BE2C (cell line): ENCODE results near the gene CLSTN2.

ENCODE experiments used
- DNase-seq: peaks from one replicate; pipeline ENCODE4 v3.0.0-alpha.2; 2020
- H3K27me3 ChIP-seq: fragments of 250-450 bp; sonication (Bioruptor Pico); 2 replicates; pipeline ENCODE4 v1.5.1; 2020; ENCODE audit warnings: mild to moderate bottlenecking
- H3K36me3 ChIP-seq: fragments of 250-450 bp; sonication (Bioruptor Pico); 2 replicates; pipeline ENCODE4 v1.5.1; 2020; ENCODE audit warnings: mild to moderate bottlenecking
- H3K4me1 ChIP-seq: fragments of 250-450 bp; sonication (Bioruptor Pico); 2 replicates; pipeline ENCODE4 v1.5.1; 2020
- H3K4me3 ChIP-seq: 2 replicates; pipeline ENCODE4 v1.5.1; 2011; ENCODE audit warnings: low read depth, low read length
- H3K9me3 ChIP-seq: fragments of 250-450 bp; sonication (Bioruptor Pico); 2 replicates; pipeline ENCODE4 v1.5.1; 2020
- TF ChIP-seq, protein P1 (sequence below): IDR thresholded peaks from 2 replicates; pipeline ENCODE4 v1.5.1; 2012; ENCODE audit warnings: mild to moderate bottlenecking, low read depth, low read length

The CLSTN2 gene

DNA sequence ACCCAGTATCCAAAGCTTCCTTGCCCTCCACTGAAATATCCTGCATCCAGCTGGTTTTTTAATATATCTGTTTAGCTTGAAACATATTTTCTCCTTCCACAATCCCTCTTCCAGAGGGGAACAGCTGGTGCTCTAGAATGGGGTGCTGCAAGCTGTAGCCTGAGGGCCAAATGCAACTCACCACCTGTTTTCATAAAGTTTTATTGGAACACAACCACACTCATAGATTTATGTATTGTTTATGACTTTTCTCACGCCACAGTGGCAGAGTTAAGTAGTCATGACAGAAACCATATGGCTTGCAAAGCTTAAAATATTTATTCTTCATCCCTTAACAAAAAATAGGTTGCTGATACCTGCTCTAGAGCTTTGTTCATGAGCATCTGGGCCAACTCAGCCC lies 298.7 kb downstream of the CLSTN2 start:
- no peak overlapping the region for H3K4me3 ChIP-seq
- H3K9me3 ChIP-seq: no peaks in the 10 kb centered on the region
- H3K36me3 ChIP-seq: no peaks in the 10 kb centered on the region
- no peaks in the 10 kb centered on the region for H3K27me3 ChIP-seq
- DNase-seq: no peak
- peaks cover 15% of the 10 kb centered on the region for H3K4me1 ChIP-seq
- TF ChIP-seq, protein P1, sequence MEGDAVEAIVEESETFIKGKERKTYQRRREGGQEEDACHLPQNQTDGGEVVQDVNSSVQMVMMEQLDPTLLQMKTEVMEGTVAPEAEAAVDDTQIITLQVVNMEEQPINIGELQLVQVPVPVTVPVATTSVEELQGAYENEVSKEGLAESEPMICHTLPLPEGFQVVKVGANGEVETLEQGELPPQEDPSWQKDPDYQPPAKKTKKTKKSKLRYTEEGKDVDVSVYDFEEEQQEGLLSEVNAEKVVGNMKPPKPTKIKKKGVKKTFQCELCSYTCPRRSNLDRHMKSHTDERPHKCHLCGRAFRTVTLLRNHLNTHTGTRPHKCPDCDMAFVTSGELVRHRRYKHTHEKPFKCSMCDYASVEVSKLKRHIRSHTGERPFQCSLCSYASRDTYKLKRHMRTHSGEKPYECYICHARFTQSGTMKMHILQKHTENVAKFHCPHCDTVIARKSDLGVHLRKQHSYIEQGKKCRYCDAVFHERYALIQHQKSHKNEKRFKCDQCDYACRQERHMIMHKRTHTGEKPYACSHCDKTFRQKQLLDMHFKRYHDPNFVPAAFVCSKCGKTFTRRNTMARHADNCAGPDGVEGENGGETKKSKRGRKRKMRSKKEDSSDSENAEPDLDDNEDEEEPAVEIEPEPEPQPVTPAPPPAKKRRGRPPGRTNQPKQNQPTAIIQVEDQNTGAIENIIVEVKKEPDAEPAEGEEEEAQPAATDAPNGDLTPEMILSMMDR: no peak

DNA sequence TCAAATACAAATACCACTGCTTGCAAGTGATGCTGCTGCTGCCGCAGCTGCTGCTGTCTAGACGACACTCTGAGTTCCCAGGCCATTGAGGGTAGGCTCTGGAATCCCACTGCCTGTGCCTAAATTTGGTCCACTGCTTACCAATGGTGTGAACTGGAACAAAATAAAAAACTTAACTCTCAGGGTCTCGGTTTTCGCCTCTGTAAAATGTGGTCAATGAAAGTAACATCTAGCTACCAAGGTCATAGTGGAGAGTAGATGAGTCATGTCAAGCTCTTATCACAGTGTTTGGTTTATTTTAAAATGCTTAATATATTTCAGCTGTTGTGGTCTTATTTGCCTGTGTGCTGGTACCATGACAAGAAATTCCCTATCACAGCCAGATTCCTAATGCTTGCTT lies 299.3 kb downstream of the CLSTN2 start:
- TF ChIP-seq, protein P1: no peak
- Histone ChIP-seq H3K36me3 (no peaks in the 10 kb centered on the region), H3K4me3 (no peak overlapping the region), H3K9me3 (no peaks in the 10 kb centered on the region), H3K27me3 (no peaks in the 10 kb centered on the region), H3K4me1 (peaks cover 18% of the 10 kb centered on the region)
- no peak for DNase-seq

DNA sequence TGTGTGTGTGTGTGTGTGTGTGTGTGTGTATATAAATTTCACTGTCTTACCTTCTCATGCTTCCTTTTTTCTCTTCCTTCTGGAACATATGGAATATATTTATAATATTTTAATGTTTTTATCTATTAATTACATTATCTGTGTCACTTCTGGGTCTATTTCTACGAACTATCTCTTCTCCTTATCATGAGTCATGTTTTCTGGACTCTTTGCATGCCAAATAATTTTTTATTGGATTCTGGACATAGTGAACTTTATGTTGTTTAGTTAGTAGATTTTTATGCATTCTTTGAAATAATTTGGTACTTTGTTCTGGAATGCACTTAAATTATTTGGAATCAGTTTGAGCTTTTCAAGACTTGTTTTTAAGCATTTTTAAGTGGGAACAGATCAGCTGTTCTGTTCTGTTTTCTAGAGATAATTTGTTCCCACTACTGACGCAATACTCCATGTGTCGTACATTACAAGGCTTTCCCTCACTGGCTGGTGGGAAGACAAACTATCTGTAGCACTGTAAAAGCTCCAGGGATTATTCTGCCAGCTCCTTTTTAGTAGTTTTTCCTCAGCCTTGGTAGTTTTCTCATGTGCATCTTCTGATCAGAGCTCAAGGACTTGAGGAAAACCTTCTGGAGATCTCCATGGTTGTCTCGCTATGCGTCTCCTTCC lies 302.0 kb downstream of the CLSTN2 start:
- Histone ChIP-seq H3K4me3 (no peak overlapping the region), H3K36me3 (no peaks in the 10 kb centered on the region), H3K9me3 (no peaks in the 10 kb centered on the region), H3K27me3 (no peaks in the 10 kb centered on the region), H3K4me1 (peaks cover 18% of the 10 kb centered on the region)
- TF ChIP-seq, protein P1: no peak
- no peak for DNase-seq

DNA sequence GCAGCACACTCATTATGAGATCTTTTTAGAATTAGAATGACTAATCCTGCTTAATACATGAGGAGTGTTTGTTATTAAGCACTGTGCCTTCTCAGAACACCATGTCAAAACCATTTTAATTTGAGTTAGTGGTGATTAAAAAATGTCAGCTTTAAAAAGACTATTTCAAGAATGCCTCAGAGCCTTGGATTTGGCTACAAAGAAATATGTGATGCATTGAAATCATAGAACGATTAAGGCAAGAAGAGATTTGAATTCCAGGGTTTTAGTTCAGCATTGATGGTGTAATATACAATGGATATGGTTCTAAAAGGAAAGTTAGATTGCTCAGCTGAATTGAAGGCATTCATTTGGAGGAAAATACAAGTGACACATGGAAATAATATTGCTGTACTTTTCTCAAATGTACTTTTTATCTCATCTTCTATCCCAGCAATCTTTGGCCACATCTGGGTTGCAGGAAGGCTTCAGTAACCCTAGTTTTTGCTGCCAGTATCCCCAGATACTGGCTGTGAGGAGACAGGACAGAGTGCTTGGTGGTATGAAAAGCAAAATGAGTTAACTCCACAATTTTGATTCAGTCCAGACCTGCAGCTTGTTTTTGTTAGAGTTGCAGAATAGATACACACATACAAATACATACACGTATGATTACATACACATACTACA lies 303.8 kb downstream of the CLSTN2 start:
- TF ChIP-seq, protein P1: no peak
- H3K4me1 ChIP-seq: peaks cover 18% of the 10 kb centered on the region
- H3K4me3 ChIP-seq: no peak overlapping the region
- H3K27me3 ChIP-seq: no peaks in the 10 kb centered on the region
- H3K36me3 ChIP-seq: no peaks in the 10 kb centered on the region
- H3K9me3 ChIP-seq: no peaks in the 10 kb centered on the region
- no peak for DNase-seq

DNA sequence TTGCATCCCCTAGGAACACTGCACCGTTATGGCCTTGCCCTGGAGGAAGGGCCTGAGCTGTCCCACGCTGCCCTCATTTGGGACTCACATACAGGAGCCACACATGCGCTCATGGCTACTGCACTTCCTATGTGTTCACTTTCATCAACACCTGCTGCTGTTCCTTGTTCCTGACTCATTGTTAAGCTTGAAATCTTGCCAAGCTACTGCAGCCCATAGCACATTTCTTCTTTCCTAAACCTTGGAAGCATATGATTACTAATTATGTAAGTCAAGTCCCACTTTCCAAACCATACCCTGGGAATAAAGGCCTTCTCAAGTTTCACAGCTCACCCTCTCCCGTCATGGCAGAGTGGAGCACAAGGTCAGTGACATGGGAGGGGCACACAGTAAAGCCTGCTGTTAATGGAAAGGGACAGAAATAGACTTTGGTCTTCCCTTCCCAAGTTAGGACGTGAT lies 307.9 kb downstream of the CLSTN2 start:
- Histone ChIP-seq H3K36me3 (no peaks in the 10 kb centered on the region), H3K4me3 (no peak overlapping the region), H3K9me3 (no peaks in the 10 kb centered on the region), H3K27me3 (no peaks in the 10 kb centered on the region), H3K4me1 (peaks cover 5% of the 10 kb centered on the region)
- TF ChIP-seq, protein P1: no peak
- DNase-seq: no peak

DNA sequence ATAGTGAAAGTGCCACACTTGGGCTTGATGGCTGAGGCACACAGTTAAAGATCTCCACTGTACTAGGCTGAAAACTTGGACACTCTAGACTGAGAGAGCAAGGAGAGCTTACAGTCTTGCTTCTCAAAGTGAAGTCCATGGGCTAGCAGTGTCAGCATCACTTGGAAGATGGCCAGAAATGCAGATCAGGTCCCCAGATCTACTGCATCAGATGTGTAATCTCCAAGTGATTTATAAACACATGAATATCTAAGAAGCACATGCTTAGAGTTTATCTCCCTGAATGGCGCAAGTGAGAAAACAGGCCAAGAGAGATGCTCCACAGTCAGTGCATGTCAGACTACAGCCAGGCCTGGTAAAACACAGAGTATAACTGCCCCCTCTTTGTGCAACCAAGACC lies 308.6 kb downstream of the CLSTN2 start:
- no peak for DNase-seq
- no peaks in the 10 kb centered on the region for H3K9me3 ChIP-seq
- H3K4me3 ChIP-seq: no peak overlapping the region
- H3K4me1 ChIP-seq: peaks cover 5% of the 10 kb centered on the region
- H3K36me3 ChIP-seq: no peaks in the 10 kb centered on the region
- TF ChIP-seq, protein P1: no peak
- H3K27me3 ChIP-seq: no peaks in the 10 kb centered on the region
